Cardiac ventricle fibroblast (primary cell): Measurements from ENCODE around the gene CDSN. TPM values are rescaled to one million over a fixed set of nuclear protein-coding genes. Genes with fewer than 3 reads are reported as not detected.

Experiments
- total RNA-seq: library from RNA; depleted of rRNA; stranded (reverse); fragments of >200 nt; gene quantifications from 2 replicates; pipeline ENCODE4 v1.2.3, GENCODE V29; 2015

Gene CDSN, protein sequence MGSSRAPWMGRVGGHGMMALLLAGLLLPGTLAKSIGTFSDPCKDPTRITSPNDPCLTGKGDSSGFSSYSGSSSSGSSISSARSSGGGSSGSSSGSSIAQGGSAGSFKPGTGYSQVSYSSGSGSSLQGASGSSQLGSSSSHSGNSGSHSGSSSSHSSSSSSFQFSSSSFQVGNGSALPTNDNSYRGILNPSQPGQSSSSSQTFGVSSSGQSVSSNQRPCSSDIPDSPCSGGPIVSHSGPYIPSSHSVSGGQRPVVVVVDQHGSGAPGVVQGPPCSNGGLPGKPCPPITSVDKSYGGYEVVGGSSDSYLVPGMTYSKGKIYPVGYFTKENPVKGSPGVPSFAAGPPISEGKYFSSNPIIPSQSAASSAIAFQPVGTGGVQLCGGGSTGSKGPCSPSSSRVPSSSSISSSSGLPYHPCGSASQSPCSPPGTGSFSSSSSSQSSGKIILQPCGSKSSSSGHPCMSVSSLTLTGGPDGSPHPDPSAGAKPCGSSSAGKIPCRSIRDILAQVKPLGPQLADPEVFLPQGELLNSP
- total RNA-seq: not detected in 2 replicates

DNA sequence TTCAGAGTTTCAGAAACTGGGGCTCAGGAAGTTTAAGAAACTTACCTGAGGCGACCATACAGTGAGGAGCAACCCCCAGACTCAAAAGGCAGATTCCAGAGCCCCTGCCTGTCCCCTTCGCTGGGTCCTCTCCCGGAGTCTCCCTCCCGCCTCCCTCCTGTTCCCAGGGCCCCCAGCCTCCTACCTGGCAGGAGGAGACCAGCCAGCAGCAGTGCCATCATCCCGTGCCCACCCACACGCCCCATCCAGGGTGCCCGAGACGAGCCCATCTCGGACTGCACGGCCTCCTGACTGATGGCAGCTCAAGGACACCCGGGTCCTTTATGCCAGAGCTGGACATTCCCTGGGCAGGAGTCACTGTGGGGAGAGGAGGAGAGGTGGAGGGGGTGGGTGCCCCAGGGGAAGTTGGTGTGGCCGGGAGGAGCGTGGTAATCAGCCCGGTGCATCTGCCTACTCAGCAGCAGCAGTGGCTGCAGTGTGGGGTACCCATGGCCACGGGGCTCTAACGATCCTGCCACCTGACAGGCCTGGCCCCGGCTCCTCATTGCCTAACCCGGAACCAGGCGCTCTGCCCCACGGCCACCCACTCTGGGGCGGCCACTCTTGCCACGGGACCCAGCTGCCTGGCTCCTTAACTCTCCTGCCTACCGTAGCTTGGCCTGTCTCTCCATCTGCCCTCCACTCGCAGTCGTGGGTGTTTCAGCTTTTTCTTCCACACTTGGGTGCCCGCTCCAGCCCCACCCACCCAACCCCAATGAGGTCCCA lies at the start of gene CDSN:
CDSN (minus strand) TSS at position 296 of the 765 bp plus-strand sequence; CDS start at position 269, 27 bp downstream.

DNA sequence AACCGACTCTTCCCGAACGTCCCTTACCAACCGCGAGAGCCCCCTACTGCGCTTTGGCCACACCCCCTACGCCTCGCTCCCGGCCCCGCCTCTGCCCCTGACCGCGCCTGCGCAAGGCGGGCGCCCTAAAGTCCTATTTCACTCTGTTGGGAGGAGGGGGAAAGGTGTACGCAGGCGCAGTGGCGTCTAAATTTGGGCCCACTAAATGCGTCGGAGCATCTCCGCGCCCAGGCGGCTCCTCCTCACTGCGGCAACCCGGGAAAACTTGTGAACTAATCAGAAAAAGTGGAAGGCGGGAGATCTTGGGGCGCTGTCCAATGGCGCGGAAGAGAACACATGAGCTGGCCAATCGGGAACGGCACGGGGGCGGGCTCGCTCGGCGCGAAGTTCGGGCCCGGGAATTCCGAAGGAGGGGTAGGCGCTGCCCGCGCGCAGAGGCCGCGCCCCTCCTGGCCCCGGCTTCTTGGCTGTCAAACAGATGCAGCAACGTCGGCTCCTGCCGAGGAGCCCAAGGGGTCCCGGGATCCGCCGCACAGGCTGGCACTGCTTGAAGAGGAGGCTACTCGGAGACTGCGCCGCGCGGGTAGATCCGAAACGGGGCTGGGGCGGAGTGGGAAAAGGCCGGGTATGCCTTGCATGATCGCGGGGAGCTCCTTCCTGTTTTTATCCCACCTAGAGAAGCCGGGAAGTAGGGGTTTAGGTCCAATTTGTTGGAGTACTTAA lies 38.1 kb upstream of the CDSN start, which contains the start of gene TCF19:
TCF19 (plus strand) TSS at position 450 of the 723 bp plus-strand sequence. CDS start 881 bp downstream, outside the sequence.

DNA sequence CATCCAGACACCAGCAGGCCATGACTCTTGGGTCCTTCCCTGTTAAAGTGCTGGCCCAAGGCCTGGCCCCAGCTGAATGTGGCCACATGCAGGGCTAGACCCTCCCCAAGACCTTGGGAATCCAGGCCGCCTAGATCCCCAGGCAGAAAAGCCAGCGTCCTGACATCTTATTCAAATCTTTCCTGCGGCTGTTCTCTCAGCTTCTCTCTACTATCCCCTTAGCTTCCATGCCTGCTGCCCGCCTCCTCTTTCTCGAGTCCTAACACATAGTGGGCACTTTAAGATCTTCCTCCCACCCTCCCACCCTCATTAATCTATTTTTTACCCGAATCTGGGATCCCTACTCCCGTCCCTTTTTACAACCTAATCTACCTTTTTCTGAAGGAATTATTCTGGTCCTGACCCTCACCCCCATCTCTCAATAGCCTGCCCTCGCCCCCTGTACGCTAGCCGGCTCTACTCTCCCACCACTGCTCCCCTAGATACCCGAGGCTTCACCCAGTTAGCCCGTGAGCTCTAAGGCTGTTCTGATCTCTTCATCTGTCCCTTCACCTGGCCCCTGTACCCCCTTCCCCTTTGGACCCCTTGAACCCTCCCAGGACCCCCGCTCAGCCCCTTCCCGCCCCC lies 37.4 kb upstream of the CDSN start, which contains the start of gene CCHCR1:
CCHCR1 (minus strand) TSS at position 290 of the 627 bp plus-strand sequence; CDS start at position 88, 202 bp downstream.

DNA sequence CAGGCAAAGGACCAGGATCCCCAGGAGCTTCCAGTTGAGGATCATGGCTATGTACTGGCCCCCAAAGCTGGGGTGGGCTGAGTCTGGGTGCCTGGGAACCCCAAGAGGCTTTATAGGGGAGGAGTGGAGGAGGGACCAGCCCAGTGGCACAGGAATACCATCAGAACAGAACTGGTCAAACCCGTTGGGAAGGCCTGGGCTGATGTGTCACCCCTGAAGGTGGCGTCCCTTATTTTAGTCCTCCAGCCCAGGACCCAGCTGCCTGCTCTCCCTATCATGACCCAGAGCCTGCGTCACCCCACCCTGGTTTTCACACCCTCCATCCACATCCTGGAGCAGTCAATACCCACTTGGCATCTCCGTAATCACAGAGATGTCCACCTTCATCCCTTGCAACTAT lies 18.7 kb upstream of the CDSN start, which contains the start of gene PSORS1C2:
PSORS1C2 (minus strand) TSS at position 85 of the 400 bp plus-strand sequence; CDS start at position 45, 40 bp downstream.

DNA sequence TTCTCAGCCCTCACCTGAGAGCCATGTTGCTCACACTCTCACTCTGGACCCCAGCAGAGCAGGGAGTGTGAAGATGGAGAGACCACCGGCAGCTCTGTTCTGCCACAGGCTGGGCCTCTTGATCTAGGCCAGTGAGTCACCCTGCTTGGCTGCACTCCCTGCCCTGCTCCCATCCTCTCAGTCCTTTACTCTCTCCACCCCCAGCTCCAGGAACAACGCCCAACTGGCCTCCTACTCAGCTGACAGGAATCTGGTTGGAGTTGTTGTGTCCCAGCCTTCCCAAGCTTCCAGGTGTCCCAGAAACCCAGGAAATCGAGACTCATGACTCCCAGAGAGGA lies 5.7 kb downstream of the CDSN start, which contains the start of gene PSORS1C1:
PSORS1C1 (plus strand) TSS at position 260 of the 338 bp plus-strand sequence. CDS start 14,833 bp downstream, outside the sequence.

DNA sequence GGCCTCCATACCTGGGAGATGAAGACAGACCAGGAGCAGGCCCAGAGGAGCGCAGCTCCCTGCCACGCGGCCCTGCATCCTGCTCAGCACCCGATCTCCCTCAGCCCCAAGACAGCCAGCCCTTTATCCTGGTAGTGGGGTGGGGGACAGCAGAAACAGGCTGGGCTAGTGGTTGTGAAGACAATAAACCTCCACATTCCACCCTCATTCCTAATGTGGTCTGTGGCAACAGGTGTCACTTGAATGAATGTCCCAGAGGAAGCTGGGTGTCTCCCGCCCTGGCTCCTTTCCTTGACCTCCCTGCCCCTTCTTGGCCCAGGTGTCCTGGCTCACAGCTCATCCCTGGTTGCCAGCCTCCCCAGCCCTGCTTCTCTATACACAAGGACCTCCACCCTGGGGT lies 7.8 kb downstream of the CDSN start, which contains the start of gene C6orf15:
C6orf15 (minus strand) TSS at position 98 of the 400 bp plus-strand sequence; CDS start at position 78, 20 bp downstream.

Other genes with a start within 250 kb of the CDSN start
- 25.7 and 27.1 TPM in 2 replicates for gene DDR1, start 235.9 kb downstream of the CDSN start, total RNA-seq
- gene GTF2H4, start 212.2 kb downstream of the CDSN start, total RNA-seq: 12.3 and 16.6 TPM in 2 replicates
- 16.4 and 18.6 TPM in 2 replicates for gene VARS2, start 206.2 kb downstream of the CDSN start, total RNA-seq
- gene SFTA2, start 188.3 kb downstream of the CDSN start, total RNA-seq: not detected in 2 replicates
- not detected in 2 replicates for gene MUCL3, start 179.5 kb downstream of the CDSN start, total RNA-seq
- gene MUC21, start 136.7 kb downstream of the CDSN start, total RNA-seq: not detected in 2 replicates
- gene MUC22, start 110.0 kb downstream of the CDSN start, total RNA-seq: not detected in 2 replicates
- 0.49 TPM in 1 of 2 replicates, not detected in the other for gene C6orf15, start 7.9 kb downstream of the CDSN start, total RNA-seq
- 0.64 and 51.9 TPM in 2 replicates for gene PSORS1C1, start 5.6 kb downstream of the CDSN start, total RNA-seq
- not detected in 2 replicates for gene PSORS1C2, start 18.6 kb upstream of the CDSN start, total RNA-seq
- gene CCHCR1, start 37.4 kb upstream of the CDSN start, total RNA-seq: 13.0 and 13.4 TPM in 2 replicates
- 1.8 and 3.0 TPM in 2 replicates for gene TCF19, start 38.1 kb upstream of the CDSN start, total RNA-seq
- gene POU5F1, start 50.2 kb upstream of the CDSN start, total RNA-seq: not detected in 2 replicates
- gene HLA-C, start 151.6 kb upstream of the CDSN start, total RNA-seq: 237 and 249 TPM in 2 replicates
- gene HLA-B, start 236.7 kb upstream of the CDSN start, total RNA-seq: 231 and 468 TPM in 2 replicates